ENCODE measurements around the gene ODAD4.

Gene ODAD4

DNA sequence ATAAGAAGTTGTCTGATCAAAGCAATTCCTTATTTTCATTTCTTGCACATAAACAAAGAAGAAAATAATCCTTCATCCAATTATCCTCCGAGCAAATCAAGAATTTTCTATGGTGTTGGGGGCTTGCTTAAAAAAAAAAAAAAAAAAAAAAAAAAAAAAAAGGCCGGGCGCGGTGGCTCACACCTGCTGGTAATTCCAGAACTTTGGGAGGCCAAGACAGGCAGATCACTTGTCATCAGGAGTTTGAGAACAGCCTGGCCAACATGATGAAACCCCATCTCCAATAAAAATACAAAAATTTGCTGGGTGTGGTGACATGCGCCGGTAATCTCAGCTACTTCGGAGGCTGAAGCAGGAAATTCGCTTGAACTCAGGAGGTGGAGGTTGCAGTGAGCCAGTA lies 55.5 kb downstream of the ODAD4 start:
- TF ChIP-seq TCF12 (IDR thresholded peaks at IDR 0.05; ENCODE audit: low read depth) = no peak
- no peak for TF ChIP-seq TAF1 (IDR thresholded peaks at IDR 0.05; ENCODE audit: low read depth)
- no peak for TF ChIP-seq EGR1 (IDR thresholded peaks at IDR 0.05)
- TF ChIP-seq CREB1 (IDR thresholded peaks at IDR 0.05; ENCODE audit: low read depth) = no peak
- TF ChIP-seq REST (IDR thresholded peaks at IDR 0.05; ENCODE audit: low read depth) = no peak
- TF ChIP-seq USF1 (IDR thresholded peaks at IDR 0.05) = no peak
- no peak for TF ChIP-seq ZBTB7A (IDR thresholded peaks at IDR 0.05; ENCODE audit: low read depth)
- TF ChIP-seq RAD21 (IDR thresholded peaks at IDR 0.05; ENCODE audit: low read depth) = no peak
- TF ChIP-seq CEBPB (IDR thresholded peaks at IDR 0.05) = no peak
- TF ChIP-seq NFIC (IDR thresholded peaks at IDR 0.05) = no peak
- TF ChIP-seq TEAD4 (IDR thresholded peaks at IDR 0.05) = no peak
- no peak for TF ChIP-seq FOXM1 (IDR thresholded peaks at IDR 0.05; ENCODE audit: borderline replicate concordance, low read depth)

DNA sequence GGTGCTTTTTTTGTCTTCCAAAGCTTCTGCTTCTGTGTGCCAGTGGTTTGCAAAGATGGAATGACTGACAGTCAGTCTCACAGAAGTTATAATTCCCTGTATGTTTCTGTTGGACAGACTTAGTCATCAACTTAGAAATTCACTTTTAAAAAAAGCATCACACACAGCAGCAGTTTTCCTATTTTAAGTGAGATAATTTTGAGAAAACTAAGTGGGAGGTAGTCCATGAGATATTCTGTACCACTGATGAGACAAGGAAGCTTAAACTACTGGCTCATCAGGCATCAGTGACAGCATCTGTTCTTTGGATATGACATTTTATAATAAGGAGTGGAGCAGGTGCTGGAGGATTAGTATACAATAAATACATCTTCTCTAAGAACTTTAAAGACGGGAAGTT lies 56.2 kb downstream of the ODAD4 start:
- no peak for TF ChIP-seq TAF1 (IDR thresholded peaks at IDR 0.05; ENCODE audit: low read depth)
- TF ChIP-seq TEAD4 (IDR thresholded peaks at IDR 0.05) = no peak
- TF ChIP-seq NFIC (IDR thresholded peaks at IDR 0.05) = no peak
- no peak for TF ChIP-seq ZBTB7A (IDR thresholded peaks at IDR 0.05; ENCODE audit: low read depth)
- no peak for TF ChIP-seq RAD21 (IDR thresholded peaks at IDR 0.05; ENCODE audit: low read depth)
- TF ChIP-seq CREB1 (IDR thresholded peaks at IDR 0.05; ENCODE audit: low read depth) = no peak
- no peak for TF ChIP-seq CEBPB (IDR thresholded peaks at IDR 0.05)
- TF ChIP-seq FOXM1 (IDR thresholded peaks at IDR 0.05; ENCODE audit: borderline replicate concordance, low read depth) = no peak
- TF ChIP-seq, protein P1, sequence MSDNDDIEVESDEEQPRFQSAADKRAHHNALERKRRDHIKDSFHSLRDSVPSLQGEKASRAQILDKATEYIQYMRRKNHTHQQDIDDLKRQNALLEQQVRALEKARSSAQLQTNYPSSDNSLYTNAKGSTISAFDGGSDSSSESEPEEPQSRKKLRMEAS (IDR thresholded peaks at IDR 0.05) = no peak
- no peak for TF ChIP-seq YY1 (IDR thresholded peaks at IDR 0.05; ENCODE audit: low read depth)
- TF ChIP-seq USF1 (IDR thresholded peaks at IDR 0.05) = no peak
- no peak for TF ChIP-seq EP300 (IDR thresholded peaks at IDR 0.05; ENCODE audit: borderline replicate concordance)
- no peak for TF ChIP-seq EGR1 (IDR thresholded peaks at IDR 0.05)
- TF ChIP-seq TCF12 (IDR thresholded peaks at IDR 0.05; ENCODE audit: low read depth) = no peak

- TF ChIP-seq REST (IDR thresholded peaks at IDR 0.05; ENCODE audit: low read depth) (no peak), YY1 (IDR thresholded peaks at IDR 0.05; ENCODE audit: low read depth) (no peak), CEBPB (IDR thresholded peaks at IDR 0.05) (no peak), NFIC (IDR thresholded peaks at IDR 0.05) (no peak), RAD21 (IDR thresholded peaks at IDR 0.05; ENCODE audit: low read depth) (no peak)
Measured at GRCh38 chr17:41987642-41988041, 57.2 kb downstream of the ODAD4 start.

DNA sequence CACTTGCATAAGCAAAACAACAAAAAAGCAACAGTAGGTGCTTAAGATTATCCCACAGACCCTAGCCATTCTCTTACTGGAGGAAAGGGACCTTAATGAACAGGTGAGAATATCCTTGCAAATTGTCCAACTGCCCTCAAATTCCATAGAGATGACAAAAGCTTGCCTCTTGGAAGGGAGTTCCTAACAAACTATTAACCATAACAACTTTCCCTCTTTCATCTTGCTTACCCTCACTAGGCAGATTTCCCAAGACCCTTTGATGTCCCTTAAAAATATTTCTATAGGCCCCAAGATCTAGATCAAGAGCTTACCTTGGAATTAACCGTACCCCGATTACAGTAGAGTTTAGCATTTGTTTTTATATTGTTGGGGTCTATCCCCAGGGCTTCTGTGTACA lies 58.0 kb downstream of the ODAD4 start:
- no peak for TF ChIP-seq REST (IDR thresholded peaks at IDR 0.05; ENCODE audit: low read depth)
- TF ChIP-seq, protein P1 (IDR thresholded peaks at IDR 0.05) = no peak
- TF ChIP-seq FOXM1 (IDR thresholded peaks at IDR 0.05; ENCODE audit: borderline replicate concordance, low read depth) = no peak
- TF ChIP-seq EP300 (IDR thresholded peaks at IDR 0.05; ENCODE audit: borderline replicate concordance) = no peak
- no peak for TF ChIP-seq EGR1 (IDR thresholded peaks at IDR 0.05)
- no peak for TF ChIP-seq USF1 (IDR thresholded peaks at IDR 0.05)
- TF ChIP-seq RAD21 (IDR thresholded peaks at IDR 0.05; ENCODE audit: low read depth) = no peak
- no peak for TF ChIP-seq CREB1 (IDR thresholded peaks at IDR 0.05; ENCODE audit: low read depth)
